ENCODE results near the gene FOXL1.

DNA sequence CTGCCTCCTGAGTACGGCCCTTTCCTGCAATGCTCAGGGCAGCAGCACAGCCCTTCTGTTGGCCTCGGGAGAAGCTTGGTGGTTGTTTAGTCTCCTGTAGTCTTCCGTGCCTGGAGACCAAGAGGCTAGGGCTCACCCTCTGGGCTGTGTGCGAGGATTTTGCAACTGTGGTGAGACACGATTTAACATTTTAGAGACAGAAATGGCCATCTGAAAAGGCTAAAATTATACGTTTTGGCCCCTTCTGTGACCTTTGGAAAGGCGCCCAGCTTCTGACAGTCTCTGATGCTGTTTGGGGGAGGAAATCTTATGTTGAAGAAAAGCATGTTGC lies 33.1 kb downstream of the FOXL1 start:
- TF ChIP-seq TCF7L2 (IDR thresholded peaks at IDR 0.05; ENCODE audit: low read depth, low read length) (no peak), CTCF (IDR thresholded peaks at IDR 0.05) (no peak)
